Tibial artery (tissue), 4 donors: Measurements from ENCODE around the gene DAG1.

Experiments
- DNase-seq, 2 donors: peaks; one replicate each; pipeline ENCODE4 v3.0.0-alpha.2; 2019
- H3K27ac ChIP-seq, 2 donors: fragments of 200-600 bp; sonication (generic) in 1 of 2; 1 replicate in 1 of 2; 2 replicates in 1 of 2; pipeline ENCODE4 v1.5.1; 2018 to 2019; ENCODE audit warnings: mild to moderate bottlenecking in 1 of 2
- H3K27me3 ChIP-seq, 2 donors: fragments of 200-600 bp; sonication (generic) in 1 of 2; one replicate each; pipeline versions ENCODE4 v1.5.1 to v1.6.0; 2016 to 2019
- H3K36me3 ChIP-seq, 3 donors: fragments of 200-600 bp; sonication (generic) in 2 of 3; one replicate each; pipeline ENCODE4 v1.5.1; 2016 to 2019; ENCODE audit warnings: mild to moderate bottlenecking in 2 of 3
- H3K4me1 ChIP-seq, 4 donors: fragments of 200-600 bp; sonication (generic) in 2 of 4; 1 replicate in 3 of 4; 2 replicates in 1 of 4; pipeline ENCODE4 v1.5.1; 2016 to 2019
- H3K4me3 ChIP-seq, 2 donors: fragments of 200-600 bp; sonication (generic) in 1 of 2; 1 replicate in 1 of 2; 2 replicates in 1 of 2; pipeline ENCODE4 v1.5.1; 2018 to 2019; ENCODE audit warnings: mild to moderate bottlenecking in 2 of 2
- H3K9me3 ChIP-seq, 3 donors: fragments of 200-600 bp; sonication (generic) in 1 of 3; one replicate each; pipeline ENCODE4 v1.5.1; 2016 to 2019
- CTCF ChIP-seq, 2 experiments: fragments of 200-600 bp in 1 of 2; fragments of 450-650 bp in 1 of 2; IDR thresholded peaks; one replicate each; pipeline ENCODE4 v1.5.1; 2017 to 2019; ENCODE audit warnings: antibody characterized with exemption in 2 of 2, mild to moderate bottlenecking in 1 of 2, moderate library complexity in 1 of 2
- intact Hi-C: fragments of 100-400 bp; cut with DNase I; formaldehyde crosslinking; loops from one replicate; pipeline ENCODE4 v1.15.0; 2023; ENCODE audit warnings: low total_unique reads

Gene DAG1

GRCh38 chr3:49530231-49530630 is 60.2 kb downstream of the DAG1 start:
- intact Hi-C loops, result no loop called here
- Histone ChIP-seq H3K4me3 (no peak overlapping the region), H3K27me3 (no peaks in the 10 kb centered on the region), H3K4me1 (peaks cover 0 to 5% (median 0%) of the 10 kb centered on the region in 4 donors), H3K36me3 (peaks cover 29 to 43% (median 35%) of the 10 kb centered on the region in 3 donors), H3K27ac (no peak overlapping the region), H3K9me3 (no peaks in the 10 kb centered on the region)
- no peak for DNase-seq
- no peak for TF ChIP-seq CTCF (IDR thresholded peaks at IDR 0.05)

DNA sequence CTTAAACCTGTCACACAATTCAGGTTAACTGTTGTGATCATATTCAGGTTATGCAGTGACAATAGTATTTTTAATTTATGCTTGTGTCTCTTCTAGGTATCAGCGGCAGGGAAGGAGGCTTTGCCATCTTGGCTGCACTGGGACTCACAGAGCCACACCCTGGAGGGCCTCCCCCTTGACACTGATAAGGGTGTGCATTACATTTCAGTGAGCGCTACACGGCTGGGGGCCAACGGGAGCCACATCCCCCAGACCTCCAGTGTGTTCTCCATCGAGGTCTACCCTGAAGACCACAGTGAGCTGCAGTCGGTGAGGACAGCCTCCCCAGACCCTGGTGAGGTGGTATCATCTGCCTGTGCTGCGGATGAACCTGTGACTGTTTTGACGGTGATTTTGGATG is 60.6 kb downstream of the DAG1 start:
- intact Hi-C loops, result no loop called here
- Histone ChIP-seq H3K27ac (no peak overlapping the region), H3K4me3 (no peak overlapping the region), H3K4me1 (peaks cover 0 to 5% (median 0%) of the 10 kb centered on the region in 4 donors), H3K27me3 (no peaks in the 10 kb centered on the region), H3K9me3 (no peaks in the 10 kb centered on the region), H3K36me3 (peaks cover 29 to 42% (median 35%) of the 10 kb centered on the region in 3 donors)
- TF ChIP-seq CTCF (IDR thresholded peaks at IDR 0.05), result no peak
- DNase-seq, result no peak

GRCh38 chr3:49531218-49531617 is 61.2 kb downstream of the DAG1 start:
- no peak for TF ChIP-seq CTCF (IDR thresholded peaks at IDR 0.05)
- Histone ChIP-seq H3K36me3 (peaks cover 29 to 42% (median 35%) of the 10 kb centered on the region in 3 donors), H3K9me3 (no peaks in the 10 kb centered on the region), H3K27me3 (no peaks in the 10 kb centered on the region), H3K27ac (no peak overlapping the region), H3K4me3 (no peak overlapping the region), H3K4me1 (peaks cover 0 to 5% (median 0%) of the 10 kb centered on the region in 4 donors)
- intact Hi-C loops, result no loop called here
- no peak for DNase-seq

DNA sequence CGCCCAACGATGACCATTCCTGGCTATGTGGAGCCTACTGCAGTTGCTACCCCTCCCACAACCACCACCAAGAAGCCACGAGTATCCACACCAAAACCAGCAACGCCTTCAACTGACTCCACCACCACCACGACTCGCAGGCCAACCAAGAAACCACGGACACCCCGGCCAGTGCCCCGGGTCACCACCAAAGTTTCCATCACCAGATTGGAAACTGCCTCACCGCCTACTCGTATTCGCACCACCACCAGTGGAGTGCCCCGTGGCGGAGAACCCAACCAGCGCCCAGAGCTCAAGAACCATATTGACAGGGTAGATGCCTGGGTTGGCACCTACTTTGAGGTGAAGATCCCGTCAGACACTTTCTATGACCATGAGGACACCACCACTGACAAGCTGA is 61.6 kb downstream of the DAG1 start:
- H3K27me3 ChIP-seq, result no peaks in the 10 kb centered on the region
- DNase-seq, result no peak
- no peak overlapping the region for H3K4me3 ChIP-seq
- TF ChIP-seq CTCF (IDR thresholded peaks at IDR 0.05), result no peak
- peaks cover 0 to 5% (median 0%) of the 10 kb centered on the region in 4 donors for H3K4me1 ChIP-seq
- H3K27ac ChIP-seq, result no peak overlapping the region
- peaks cover 29 to 42% (median 35%) of the 10 kb centered on the region in 3 donors for H3K36me3 ChIP-seq
- H3K9me3 ChIP-seq, result no peaks in the 10 kb centered on the region
- intact Hi-C loops, result no loop called here

DNA sequence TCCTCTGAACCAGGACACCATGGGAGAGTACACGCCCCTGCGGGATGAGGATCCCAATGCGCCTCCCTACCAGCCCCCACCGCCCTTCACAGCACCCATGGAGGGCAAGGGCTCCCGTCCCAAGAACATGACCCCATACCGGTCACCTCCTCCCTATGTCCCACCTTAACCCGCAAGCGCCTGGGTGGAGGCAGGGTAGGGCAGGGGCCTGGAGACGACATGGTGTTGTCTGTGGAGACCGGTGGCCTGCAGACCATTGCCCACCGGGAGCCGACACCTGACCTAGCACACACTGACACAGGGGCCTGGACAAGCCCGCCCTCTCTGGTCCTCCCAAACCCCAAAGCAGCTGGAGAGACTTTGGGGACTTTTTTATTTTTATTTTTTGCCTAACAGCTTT is 63.0 kb downstream of the DAG1 start:
- DNase-seq, result no peak
- no peak for TF ChIP-seq CTCF (IDR thresholded peaks at IDR 0.05)
- no peak overlapping the region for H3K27ac ChIP-seq
- no peaks in the 10 kb centered on the region for H3K9me3 ChIP-seq
- peaks cover 29 to 42% (median 35%) of the 10 kb centered on the region in 3 donors for H3K36me3 ChIP-seq
- H3K27me3 ChIP-seq, result no peaks in the 10 kb centered on the region
- H3K4me3 ChIP-seq, result no peak overlapping the region
- H3K4me1 ChIP-seq, result peaks cover 0 to 5% (median 0%) of the 10 kb centered on the region in 4 donors
- intact Hi-C loops, result no loop called here
